Gastrocnemius medialis (tissue), 4 donors: ENCODE measurements around the gene THSD8. TPM values are rescaled to one million over a fixed set of nuclear protein-coding genes. Genes with fewer than 3 reads are reported as not detected.
A peak's percentile ranks its signal among the peaks of the same experiment; 100 is the strongest.

Source experiments
- ATAC-seq, 2 donors: fragments of 150-250 bp; one replicate each; pipeline ENCODE4 v1.9.1; 2016
- DNase-seq, 2 donors: peaks; one replicate each; pipeline ENCODE4 v3.0.0-alpha.2; 2019
- H3K27ac ChIP-seq, 4 donors: fragments of 200-600 bp; sonication (generic); 1 replicate in 1 of 4; 2 replicates in 3 of 4; pipeline ENCODE4 v1.5.1; 2016 to 2018; ENCODE audit warnings: mild to moderate bottlenecking in 2 of 4, moderate library complexity in 1 of 4
- H3K27me3 ChIP-seq, 3 donors: fragments of 200-600 bp; sonication (generic) in 2 of 3; 1 replicate in 1 of 3; 2 replicates in 2 of 3; pipeline versions ENCODE4 v1.5.1 to v1.6.0; 2016 to 2019; ENCODE audit warnings: mild to moderate bottlenecking in 1 of 3, moderate library complexity in 1 of 3
- H3K36me3 ChIP-seq, 2 donors: fragments of 200-600 bp; sonication (generic) in 1 of 2; one replicate each; pipeline ENCODE4 v1.5.1; 2017 to 2018
- H3K4me1 ChIP-seq, 2 donors: fragments of 200-600 bp; sonication (generic) in 1 of 2; one replicate each; pipeline ENCODE4 v1.5.1; 2016 to 2017; ENCODE audit warnings: mild to moderate bottlenecking in 2 of 2
- H3K4me3 ChIP-seq, 4 donors: fragments of 200-600 bp; sonication (generic) in 3 of 4; 1 replicate in 1 of 4; 2 replicates in 3 of 4; pipeline ENCODE4 v1.5.1; 2016 to 2019; ENCODE audit warnings: mild to moderate bottlenecking in 2 of 4
- H3K9me3 ChIP-seq, 3 donors: fragments of 200-600 bp; sonication (generic) in 2 of 3; 1 replicate in 1 of 3; 2 replicates in 2 of 3; pipeline ENCODE4 v1.5.1; 2016 to 2019
- CTCF ChIP-seq, 5 experiments: fragments of 450-650 bp in 3 of 5; fragments of 200-600 bp in 2 of 5; sonication (generic) in 2 of 5; IDR thresholded peaks in 4 of 5; conservative IDR thresholded peaks in 1 of 5; 1 replicate in 4 of 5; 2 replicates in 1 of 5; pipeline ENCODE4 v1.5.1; 2016 to 2019; ENCODE audit warnings: antibody characterized with exemption in 5 of 5, mild to moderate bottlenecking in 3 of 5, moderate library complexity in 3 of 5
- POLR2A ChIP-seq, 2 donors: fragments of 450-650 bp; IDR thresholded peaks; one replicate each; pipeline ENCODE4 v1.6.1; 2017; ENCODE audit warnings: antibody characterized with exemption in 2 of 2, mild to moderate bottlenecking in 2 of 2, moderate library complexity in 2 of 2
- in situ Hi-C, 4 donors: fragments of 200-750 bp; cut with MboI; loops; one replicate each; pipeline versions ENCODE4 v1.15.0 to v1.8.0; 2017; ENCODE audit warnings: low sequenced_read_pairs in 4 of 4
- intact Hi-C: fragments of 100-400 bp; cut with DNase I; formaldehyde crosslinking; loops from one replicate; pipeline ENCODE4 v1.15.1; 2023; ENCODE audit warnings: low total_unique reads
- total RNA-seq, 4 donors: library from RNA; depleted of rRNA; stranded (reverse); fragments of >200 nt; gene quantifications; one replicate each; pipeline versions ENCODE4 v1.1.0 to v1.2.3, GENCODE V29; 2016

Gene THSD8
- total RNA-seq, 4 donors from 2014 or later: not detected

DNA sequence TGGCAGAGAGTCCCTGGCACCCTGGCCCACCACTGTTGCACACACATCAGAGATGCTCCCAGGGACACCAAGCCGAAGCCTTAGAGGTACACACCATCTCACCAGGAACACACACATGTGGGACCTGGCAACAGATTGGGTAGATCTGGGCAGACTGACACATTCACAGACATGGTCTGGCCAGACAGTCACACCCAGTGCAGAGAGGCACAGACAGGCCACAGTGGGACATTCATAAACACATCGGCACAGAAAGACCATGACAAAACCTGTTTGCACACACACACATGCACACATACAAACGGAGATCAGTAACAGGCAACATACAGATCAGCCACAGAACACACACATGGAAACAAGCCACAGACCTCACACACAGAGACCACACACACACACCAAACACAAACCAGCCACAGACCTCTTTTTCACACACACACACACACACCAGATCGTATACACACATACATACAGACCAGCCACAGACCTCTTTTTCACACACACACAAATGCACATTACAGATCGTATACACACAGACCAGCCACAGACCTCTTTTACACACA lies 16.9 kb upstream of the THSD8 start:
- in situ Hi-C loops (no loop called here), intact Hi-C loops (no loop called here)
- Histone ChIP-seq H3K4me3 (no peak overlapping the region), H3K27me3 (no peaks in the 10 kb centered on the region), H3K27ac (peak overlapping the region; percentile 99 to 100 (median 100)), H3K4me1 (peaks cover 43 to 60% of the 10 kb centered on the region in 2 donors), H3K36me3 (no peaks in the 10 kb centered on the region), H3K9me3 (no peaks in the 10 kb centered on the region)
- TF ChIP-seq POLR2A (IDR thresholded peaks at IDR 0.05): no peak
- TF ChIP-seq CTCF (IDR thresholded peaks at IDR 0.05 in 4 of 5, conservative IDR thresholded peaks at IDR 0.05 in 1 of 5): no peak
- no peak for ATAC-seq
- no peak for DNase-seq

- in situ Hi-C loops: no loop called here
- no peaks in the 10 kb centered on the region for H3K36me3 ChIP-seq
These were observed 16.3 kb upstream of the THSD8 start for GRCh38 chr19:12785431-12786031.

DNA sequence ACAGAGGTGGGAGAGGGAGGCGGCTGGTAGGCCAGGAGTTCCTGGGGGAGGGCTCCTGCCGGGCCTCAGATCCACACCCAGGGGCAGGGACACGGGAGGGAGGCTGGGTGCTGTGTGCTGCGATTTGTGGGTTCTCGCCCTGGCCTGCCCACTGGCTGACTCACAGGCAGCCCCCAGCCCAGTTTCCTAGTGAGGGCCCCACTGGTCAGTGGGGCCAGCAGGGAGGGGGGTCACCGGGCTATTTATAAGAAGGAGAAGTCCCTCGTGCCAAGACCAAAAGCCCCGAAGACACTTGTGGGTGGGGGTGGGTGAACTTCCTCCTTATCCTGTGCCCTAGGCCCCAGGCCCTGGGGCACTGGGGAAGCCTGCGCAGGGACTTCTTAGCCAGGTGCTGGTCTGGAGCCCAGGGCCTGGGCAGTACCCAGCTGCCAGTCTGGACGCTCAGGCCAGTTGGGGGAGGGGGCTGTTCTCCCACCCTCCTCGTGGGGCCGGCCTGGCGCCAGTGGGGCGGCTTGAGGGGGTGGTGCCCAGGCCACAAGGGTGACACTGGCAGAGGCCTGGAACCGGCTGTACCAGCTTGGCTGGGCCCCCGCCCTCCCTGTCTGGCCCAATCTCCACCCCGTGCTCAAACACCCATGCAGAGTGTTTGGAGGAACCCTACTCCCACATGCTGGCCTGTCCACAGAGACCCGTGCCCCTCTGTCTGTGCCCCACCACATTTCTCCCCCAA lies 15.6 kb upstream of the THSD8 start:
- Histone ChIP-seq H3K4me3 (no peak overlapping the region), H3K27ac (peak overlapping the region; percentile 99 to 100 (median 100)), H3K27me3 (no peaks in the 10 kb centered on the region), H3K4me1 (peaks cover 48 to 67% of the 10 kb centered on the region in 2 donors), H3K36me3 (no peaks in the 10 kb centered on the region), H3K9me3 (no peaks in the 10 kb centered on the region)
- no peak for ATAC-seq
- in situ Hi-C loops (no loop called here), intact Hi-C loops (no loop called here)
- peak; percentile 57 to 71 for DNase-seq
- TF ChIP-seq CTCF (IDR thresholded peaks at IDR 0.05 in 4 of 5, conservative IDR thresholded peaks at IDR 0.05 in 1 of 5) (no peak), POLR2A (IDR thresholded peaks at IDR 0.05) (peak in 1 of 2 donors; percentile 25)

More at GRCh38 chr19:12785431-12786031, 16.3 kb upstream of the THSD8 start:
- TF ChIP-seq CTCF (IDR thresholded peaks at IDR 0.05 in 4 of 5, conservative IDR thresholded peaks at IDR 0.05 in 1 of 5): no peak
- TF ChIP-seq POLR2A (IDR thresholded peaks at IDR 0.05): no peak
- intact Hi-C loops: no loop called here
- DNase-seq (no peak), ATAC-seq (no peak)
- no peaks in the 10 kb centered on the region for H3K9me3 ChIP-seq
- peak overlapping the region; percentile 99 to 100 (median 100) for H3K27ac ChIP-seq
- no peak overlapping the region for H3K4me3 ChIP-seq
- H3K27me3 ChIP-seq: no peaks in the 10 kb centered on the region
- H3K4me1 ChIP-seq: peaks cover 44 to 66% of the 10 kb centered on the region in 2 donors

- in situ Hi-C loops (no loop called here), intact Hi-C loops (no loop called here)
- ATAC-seq (no peak), DNase-seq (peak in 1 of 2 donors; percentile 41)
- peaks cover 48 to 65% of the 10 kb centered on the region in 2 donors for H3K4me1 ChIP-seq
- H3K36me3 ChIP-seq: no peaks in the 10 kb centered on the region
- no peaks in the 10 kb centered on the region for H3K9me3 ChIP-seq
- no peaks in the 10 kb centered on the region for H3K27me3 ChIP-seq
- no peak for TF ChIP-seq POLR2A (IDR thresholded peaks at IDR 0.05)
- TF ChIP-seq CTCF (IDR thresholded peaks at IDR 0.05 in 4 of 5, conservative IDR thresholded peaks at IDR 0.05 in 1 of 5): no peak
- H3K27ac ChIP-seq: peak overlapping the region; percentile 99 to 100 (median 100)
- H3K4me3 ChIP-seq: no peak overlapping the region
These were observed 14.9 kb upstream of the THSD8 start for GRCh38 chr19:12786952-12787351.
